Neural cell (in vitro differentiated cells): Measurements from ENCODE around the gene CD2.

Source experiments
- CTCF ChIP-seq: fragments of 450-650 bp; IDR thresholded peaks from 2 replicates; pipeline ENCODE4 v1.5.1; 2014; ENCODE audit warnings: antibody characterized with exemption, mild to moderate bottlenecking, moderate library complexity; ENCODE audit not compliant: poor library complexity, severe bottlenecking
- EP300 ChIP-seq: fragments of 450-650 bp; conservative IDR thresholded peaks from 2 replicates; pipeline ENCODE4 v1.6.1; 2014; ENCODE audit warnings: antibody characterized with exemption, mild to moderate bottlenecking, moderate library complexity; ENCODE audit not compliant: poor library complexity, severe bottlenecking
- EZH2 ChIP-seq: fragments of 200-600, 300-800 bp; shearing (Covaris generic), sonication (generic); IDR thresholded peaks from 2 replicates; pipeline ENCODE4 v1.6.1; 2014; ENCODE audit warnings: antibody characterized with exemption, low read length, borderline replicate concordance, mild to moderate bottlenecking; ENCODE audit not compliant: insufficient read depth, poor library complexity, severe bottlenecking
- MXI1 ChIP-seq: fragments of 450-650 bp; conservative IDR thresholded peaks from 2 replicates; pipeline ENCODE4 v1.6.1; 2014; ENCODE audit warnings: antibody characterized with exemption, mild to moderate bottlenecking; ENCODE audit not compliant: poor library complexity, severe bottlenecking
- POLR2AphosphoS5 ChIP-seq: IDR thresholded peaks from 2 replicates; pipeline ENCODE4 v1.6.1; 2012
- RAD21 ChIP-seq: fragments of 450-650 bp; conservative IDR thresholded peaks from 2 replicates; pipeline ENCODE4 v1.6.1; 2014; ENCODE audit warnings: antibody characterized with exemption, mild to moderate bottlenecking, moderate library complexity
- REST ChIP-seq: IDR thresholded peaks from 2 replicates; pipeline ENCODE4 v1.6.1; 2012; ENCODE audit warnings: borderline replicate concordance
- SMC3 ChIP-seq: fragments of 450-650 bp; conservative IDR thresholded peaks from 2 replicates; pipeline ENCODE4 v1.6.1; 2014; ENCODE audit warnings: antibody characterized with exemption, mild to moderate bottlenecking, moderate library complexity; ENCODE audit not compliant: poor library complexity
- TAF1 ChIP-seq: IDR thresholded peaks from 2 replicates; pipeline ENCODE4 v1.6.1; 2012; ENCODE audit warnings: low read depth

GRCh38 chr1:116811321-116811720 lies 57.1 kb downstream of the CD2 start:
- TF ChIP-seq CTCF = no peak
- TF ChIP-seq TAF1 = no peak
- no peak for TF ChIP-seq SMC3
- TF ChIP-seq EZH2 = no peak
- TF ChIP-seq POLR2AphosphoS5 = no peak
- TF ChIP-seq RAD21 = no peak
- TF ChIP-seq EP300 = no peak
- no peak for TF ChIP-seq REST
- no peak for TF ChIP-seq MXI1
